Measurements from ENCODE around the gene BCAS4.

DNA sequence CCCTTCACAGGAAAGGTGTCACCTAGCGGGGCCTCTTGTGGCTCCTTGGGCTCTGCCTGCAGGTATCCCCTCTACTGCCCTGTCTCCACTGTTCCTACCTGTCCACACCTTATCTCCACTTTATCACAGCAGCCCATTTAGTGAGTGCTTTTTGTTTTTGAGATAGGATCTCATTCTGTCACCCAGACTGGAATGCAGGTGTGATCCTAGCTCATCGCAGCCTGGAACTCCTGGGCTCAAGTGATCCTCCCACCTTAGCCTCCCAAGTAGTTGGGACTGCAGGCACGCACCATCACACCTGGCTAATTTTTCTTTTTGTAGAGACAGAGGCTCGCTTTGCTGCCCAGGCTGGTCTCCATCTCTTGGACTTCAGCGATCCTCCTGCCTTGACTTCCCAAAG lies 48.0 kb downstream of the BCAS4 start:
- no peak for TF ChIP-seq POLR2A (IDR thresholded peaks at IDR 0.05; ENCODE audit: low read length)
- no peak for TF ChIP-seq GATA1 (IDR thresholded peaks at IDR 0.05; ENCODE audit: low read depth, low read length)
